KMS-11 (cell line): Measurements from ENCODE around the gene SMCO3.

ENCODE experiments used
- H2AFZ ChIP-seq: fragments of 200-600 bp; sonication (generic); 2 replicates; pipeline ENCODE4 v1.6.1; 2016; ENCODE audit warnings: antibody characterized with exemption, mixed run types, low read depth
- H3K27ac ChIP-seq: fragments of 200-600 bp; sonication (generic); 2 replicates; pipeline ENCODE4 v1.6.1; 2016; ENCODE audit warnings: mild to moderate bottlenecking, mixed run types
- H3K27me3 ChIP-seq: fragments of 200-600 bp; sonication (generic); 2 replicates; pipeline ENCODE4 v1.6.1; 2017; ENCODE audit warnings: mild to moderate bottlenecking, low read depth, mixed run types, moderate library complexity; ENCODE audit not compliant: insufficient read depth
- H3K36me3 ChIP-seq: fragments of 200-600 bp; sonication (generic); 2 replicates; pipeline ENCODE4 v1.6.1; 2017; ENCODE audit warnings: mild to moderate bottlenecking, mixed run types; ENCODE audit not compliant: insufficient read depth
- H3K4me1 ChIP-seq: fragments of 200-600 bp; sonication (generic); 2 replicates; pipeline ENCODE4 v1.6.1; 2016; ENCODE audit warnings: mild to moderate bottlenecking, low read depth, mixed run types; ENCODE audit not compliant: poor library complexity, severe bottlenecking
- H3K4me2 ChIP-seq: fragments of 200-600 bp; sonication (generic); 2 replicates; pipeline ENCODE4 v1.7.0; 2016; ENCODE audit warnings: mild to moderate bottlenecking, mixed run types
- H3K4me3 ChIP-seq: fragments of 200-600 bp; sonication (generic); IDR thresholded peaks from 2 replicates; pipeline ENCODE4 v1.6.1; 2017; ENCODE audit warnings: low read depth, low read length, mixed read lengths; ENCODE audit not compliant: insufficient read depth
- H3K79me2 ChIP-seq: fragments of 200-600 bp; sonication (generic); 2 replicates; pipeline ENCODE4 v1.6.1; 2016; ENCODE audit warnings: low read depth, mixed run types; ENCODE audit not compliant: insufficient read depth
- H3K9ac ChIP-seq: fragments of 200-600 bp; sonication (generic); 2 replicates; pipeline ENCODE4 v1.6.1; 2016; ENCODE audit warnings: mild to moderate bottlenecking, mixed run types
- H4K20me1 ChIP-seq: fragments of 200-600 bp; sonication (generic); 2 replicates; pipeline ENCODE4 v1.6.1; 2016; ENCODE audit warnings: mild to moderate bottlenecking, mixed run types; ENCODE audit not compliant: insufficient read depth
- CTCF ChIP-seq: fragments of 200-600 bp; sonication (generic); conservative IDR thresholded peaks from 2 replicates; pipeline ENCODE4 v1.6.1; 2017; ENCODE audit warnings: low read depth, mild to moderate bottlenecking, antibody characterized with exemption, low read length, moderate library complexity, mixed read lengths

The SMCO3 gene

GRCh38 chr12:14782756-14783155 lies 31.2 kb downstream of the SMCO3 start:
- H3K4me3 ChIP-seq = no peak overlapping the region
- TF ChIP-seq CTCF = no peak
- H3K27ac ChIP-seq = no peak overlapping the region
- no peaks in the 10 kb centered on the region for H3K27me3 ChIP-seq
- no peaks in the 10 kb centered on the region for H4K20me1 ChIP-seq
- H3K79me2 ChIP-seq = no peaks in the 10 kb centered on the region
- H3K4me2 ChIP-seq = no peak overlapping the region
- no peaks in the 10 kb centered on the region for H3K4me1 ChIP-seq
- no peak overlapping the region for H2AFZ ChIP-seq
- no peak overlapping the region for H3K9ac ChIP-seq
- peaks cover 7% of the 10 kb centered on the region; the same call in 1 of the 2 replicates for H3K36me3 ChIP-seq

- Histone ChIP-seq H3K27me3 (no peaks in the 10 kb centered on the region), H3K9ac (no peak overlapping the region), H3K4me1 (no peaks in the 10 kb centered on the region), H2AFZ (no peak overlapping the region), H3K4me3 (no peak overlapping the region), H4K20me1 (no peaks in the 10 kb centered on the region), H3K36me3 (peaks cover 5% of the 10 kb centered on the region; the same call in 1 of the 2 replicates), H3K27ac (no peak overlapping the region), H3K4me2 (no peak overlapping the region), H3K79me2 (no peaks in the 10 kb centered on the region)
- TF ChIP-seq CTCF = no peak
Measured at GRCh38 chr12:14781563-14781962, 32.4 kb downstream of the SMCO3 start.

- no peaks in the 10 kb centered on the region for H3K79me2 ChIP-seq
- H4K20me1 ChIP-seq = no peaks in the 10 kb centered on the region
- TF ChIP-seq CTCF = no peak
- no peak overlapping the region for H3K27ac ChIP-seq
- no peak overlapping the region for H3K4me3 ChIP-seq
- no peak overlapping the region for H2AFZ ChIP-seq
- no peaks in the 10 kb centered on the region for H3K4me1 ChIP-seq
- no peaks in the 10 kb centered on the region for H3K27me3 ChIP-seq
- no peaks in the 10 kb centered on the region for H3K36me3 ChIP-seq
- no peak overlapping the region for H3K9ac ChIP-seq
- no peak overlapping the region for H3K4me2 ChIP-seq
Measured at GRCh38 chr12:14780859-14781258, 33.1 kb downstream of the SMCO3 start.

- Histone ChIP-seq H3K36me3 (no peaks in the 10 kb centered on the region), H3K79me2 (no peaks in the 10 kb centered on the region), H3K4me2 (no peak overlapping the region), H2AFZ (no peak overlapping the region), H3K27me3 (no peaks in the 10 kb centered on the region), H3K4me1 (no peaks in the 10 kb centered on the region), H3K9ac (no peak overlapping the region), H3K27ac (no peak overlapping the region), H4K20me1 (no peaks in the 10 kb centered on the region), H3K4me3 (no peak overlapping the region)
- no peak for TF ChIP-seq CTCF
Measured at GRCh38 chr12:14779834-14780233, 34.1 kb downstream of the SMCO3 start.
